HEK293 (cell line): ENCODE data around the gene PTPRH.

ENCODE experiments used
- FEZF1 ChIP-seq: fragments of 450-650 bp; formaldehyde crosslinking; IDR thresholded peaks from 2 replicates; pipeline ENCODE4 v1.5.1; 2016; ENCODE audit warnings: missing biosample characterization, missing genetic modification characterization
- ZNF10 ChIP-seq: fragments of 450-650 bp; formaldehyde crosslinking; IDR thresholded peaks from 2 replicates; pipeline ENCODE4 v1.5.1; 2017; ENCODE audit warnings: missing biosample characterization, missing genetic modification characterization
- ZNF121 ChIP-seq: fragments of 450-650 bp; formaldehyde crosslinking; IDR thresholded peaks from 2 replicates; pipeline ENCODE4 v1.5.1; 2016; ENCODE audit warnings: missing biosample characterization, missing genetic modification characterization
- ZNF138 ChIP-seq: fragments of 450-650 bp; formaldehyde crosslinking; IDR thresholded peaks from 2 replicates; pipeline ENCODE4 v1.5.1; 2016; ENCODE audit warnings: missing biosample characterization, missing genetic modification characterization, borderline replicate concordance
- ZNF23 ChIP-seq: fragments of 450-650 bp; formaldehyde crosslinking; IDR thresholded peaks from 2 replicates; pipeline ENCODE4 v1.5.1; 2016; ENCODE audit warnings: missing biosample characterization, missing genetic modification characterization, borderline replicate concordance
- ZNF426 ChIP-seq: fragments of 450-650 bp; formaldehyde crosslinking; IDR thresholded peaks from 2 replicates; pipeline ENCODE4 v1.5.1; 2017; ENCODE audit warnings: missing biosample characterization, missing genetic modification characterization, mild to moderate bottlenecking, inconsistent platforms, moderate library complexity
- ZNF48 ChIP-seq: fragments of 450-650 bp; formaldehyde crosslinking; IDR thresholded peaks from 2 replicates; pipeline ENCODE4 v1.5.1; 2016; ENCODE audit warnings: missing biosample characterization, missing genetic modification characterization
- ZNF501 ChIP-seq: fragments of 450-650 bp; formaldehyde crosslinking; IDR thresholded peaks from 2 replicates; pipeline ENCODE4 v1.5.1; 2016; ENCODE audit warnings: missing biosample characterization, missing genetic modification characterization
- ZNF558 ChIP-seq: fragments of 450-650 bp; formaldehyde crosslinking; IDR thresholded peaks from 2 replicates; pipeline ENCODE4 v1.5.1; 2016; ENCODE audit warnings: missing biosample characterization, missing genetic modification characterization
- TF ChIP-seq, protein P1 (sequence below): fragments of 450-650 bp; formaldehyde crosslinking; IDR thresholded peaks from 2 replicates; pipeline ENCODE4 v1.5.1; 2016; ENCODE audit warnings: missing biosample characterization, missing genetic modification characterization
- TF ChIP-seq, protein P2 (sequence below): fragments of 450-650 bp; formaldehyde crosslinking; IDR thresholded peaks from 2 replicates; pipeline ENCODE4 v1.5.1; 2016; ENCODE audit warnings: missing biosample characterization, missing genetic modification characterization, low read depth
- TF ChIP-seq, protein P3 (sequence below): fragments of 450-650 bp; formaldehyde crosslinking; IDR thresholded peaks from 2 replicates; pipeline ENCODE4 v1.5.1; 2016; ENCODE audit warnings: missing biosample characterization, missing genetic modification characterization, borderline replicate concordance

DNA sequence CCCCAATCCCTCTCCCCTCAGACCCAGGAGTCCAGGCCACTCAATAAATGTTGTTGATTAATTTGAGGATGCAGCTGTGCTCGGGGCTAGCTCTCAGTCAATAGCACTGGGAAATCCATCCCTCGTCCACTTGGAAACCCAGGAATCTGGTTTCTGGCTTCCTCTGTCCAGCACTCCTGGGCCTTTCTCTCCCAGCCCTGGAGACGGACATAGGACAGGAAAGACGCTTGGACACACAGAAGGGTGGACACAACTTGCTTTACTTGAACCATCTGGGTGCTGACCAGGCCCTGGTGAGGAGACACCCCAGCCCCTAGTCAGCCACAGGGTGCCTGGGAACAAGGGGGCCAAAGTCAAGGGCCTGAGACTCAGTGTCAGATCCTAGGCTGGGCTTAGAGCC lies 50.9 kb downstream of the PTPRH start:
- TF ChIP-seq, protein P1, sequence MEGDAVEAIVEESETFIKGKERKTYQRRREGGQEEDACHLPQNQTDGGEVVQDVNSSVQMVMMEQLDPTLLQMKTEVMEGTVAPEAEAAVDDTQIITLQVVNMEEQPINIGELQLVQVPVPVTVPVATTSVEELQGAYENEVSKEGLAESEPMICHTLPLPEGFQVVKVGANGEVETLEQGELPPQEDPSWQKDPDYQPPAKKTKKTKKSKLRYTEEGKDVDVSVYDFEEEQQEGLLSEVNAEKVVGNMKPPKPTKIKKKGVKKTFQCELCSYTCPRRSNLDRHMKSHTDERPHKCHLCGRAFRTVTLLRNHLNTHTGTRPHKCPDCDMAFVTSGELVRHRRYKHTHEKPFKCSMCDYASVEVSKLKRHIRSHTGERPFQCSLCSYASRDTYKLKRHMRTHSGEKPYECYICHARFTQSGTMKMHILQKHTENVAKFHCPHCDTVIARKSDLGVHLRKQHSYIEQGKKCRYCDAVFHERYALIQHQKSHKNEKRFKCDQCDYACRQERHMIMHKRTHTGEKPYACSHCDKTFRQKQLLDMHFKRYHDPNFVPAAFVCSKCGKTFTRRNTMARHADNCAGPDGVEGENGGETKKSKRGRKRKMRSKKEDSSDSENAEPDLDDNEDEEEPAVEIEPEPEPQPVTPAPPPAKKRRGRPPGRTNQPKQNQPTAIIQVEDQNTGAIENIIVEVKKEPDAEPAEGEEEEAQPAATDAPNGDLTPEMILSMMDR (tag by site-specific recombination), result no peak
- TF ChIP-seq ZNF121 (tag by site-specific recombination) (no peak), ZNF426 (tag by site-specific recombination) (no peak), ZNF10 (tag by site-specific recombination) (no peak), ZNF48 (tag by site-specific recombination) (no peak), ZNF558 (tag by site-specific recombination) (no peak), FEZF1 (tag by site-specific recombination) (no peak), ZNF138 (tag by site-specific recombination) (no peak), ZNF501 (tag by site-specific recombination) (no peak), ZNF23 (no peak)
- TF ChIP-seq, protein P2, sequence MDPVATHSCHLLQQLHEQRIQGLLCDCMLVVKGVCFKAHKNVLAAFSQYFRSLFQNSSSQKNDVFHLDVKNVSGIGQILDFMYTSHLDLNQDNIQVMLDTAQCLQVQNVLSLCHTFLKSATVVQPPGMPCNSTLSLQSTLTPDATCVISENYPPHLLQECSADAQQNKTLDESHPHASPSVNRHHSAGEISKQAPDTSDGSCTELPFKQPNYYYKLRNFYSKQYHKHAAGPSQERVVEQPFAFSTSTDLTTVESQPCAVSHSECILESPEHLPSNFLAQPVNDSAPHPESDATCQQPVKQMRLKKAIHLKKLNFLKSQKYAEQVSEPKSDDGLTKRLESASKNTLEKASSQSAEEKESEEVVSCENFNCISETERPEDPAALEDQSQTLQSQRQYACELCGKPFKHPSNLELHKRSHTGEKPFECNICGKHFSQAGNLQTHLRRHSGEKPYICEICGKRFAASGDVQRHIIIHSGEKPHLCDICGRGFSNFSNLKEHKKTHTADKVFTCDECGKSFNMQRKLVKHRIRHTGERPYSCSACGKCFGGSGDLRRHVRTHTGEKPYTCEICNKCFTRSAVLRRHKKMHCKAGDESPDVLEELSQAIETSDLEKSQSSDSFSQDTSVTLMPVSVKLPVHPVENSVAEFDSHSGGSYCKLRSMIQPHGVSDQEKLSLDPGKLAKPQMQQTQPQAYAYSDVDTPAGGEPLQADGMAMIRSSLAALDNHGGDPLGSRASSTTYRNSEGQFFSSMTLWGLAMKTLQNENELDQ (tag by site-specific recombination), result no peak
- TF ChIP-seq, protein P3, sequence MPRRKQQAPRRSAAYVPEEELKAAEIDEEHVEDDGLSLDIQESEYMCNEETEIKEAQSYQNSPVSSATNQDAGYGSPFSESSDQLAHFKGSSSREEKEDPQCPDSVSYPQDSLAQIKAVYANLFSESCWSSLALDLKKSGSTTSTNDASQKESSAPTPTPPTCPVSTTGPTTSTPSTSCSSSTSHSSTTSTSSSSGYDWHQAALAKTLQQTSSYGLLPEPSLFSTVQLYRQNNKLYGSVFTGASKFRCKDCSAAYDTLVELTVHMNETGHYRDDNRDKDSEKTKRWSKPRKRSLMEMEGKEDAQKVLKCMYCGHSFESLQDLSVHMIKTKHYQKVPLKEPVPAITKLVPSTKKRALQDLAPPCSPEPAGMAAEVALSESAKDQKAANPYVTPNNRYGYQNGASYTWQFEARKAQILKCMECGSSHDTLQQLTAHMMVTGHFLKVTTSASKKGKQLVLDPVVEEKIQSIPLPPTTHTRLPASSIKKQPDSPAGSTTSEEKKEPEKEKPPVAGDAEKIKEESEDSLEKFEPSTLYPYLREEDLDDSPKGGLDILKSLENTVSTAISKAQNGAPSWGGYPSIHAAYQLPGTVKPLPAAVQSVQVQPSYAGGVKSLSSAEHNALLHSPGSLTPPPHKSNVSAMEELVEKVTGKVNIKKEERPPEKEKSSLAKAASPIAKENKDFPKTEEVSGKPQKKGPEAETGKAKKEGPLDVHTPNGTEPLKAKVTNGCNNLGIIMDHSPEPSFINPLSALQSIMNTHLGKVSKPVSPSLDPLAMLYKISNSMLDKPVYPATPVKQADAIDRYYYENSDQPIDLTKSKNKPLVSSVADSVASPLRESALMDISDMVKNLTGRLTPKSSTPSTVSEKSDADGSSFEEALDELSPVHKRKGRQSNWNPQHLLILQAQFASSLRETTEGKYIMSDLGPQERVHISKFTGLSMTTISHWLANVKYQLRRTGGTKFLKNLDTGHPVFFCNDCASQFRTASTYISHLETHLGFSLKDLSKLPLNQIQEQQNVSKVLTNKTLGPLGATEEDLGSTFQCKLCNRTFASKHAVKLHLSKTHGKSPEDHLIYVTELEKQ (tag by site-specific recombination), result no peak
